ENCODE data around the gene HSD11B1L.
"Not testable (repeated sequence)": the region's sequence is repeated elsewhere in the genome, so short reads cannot be mapped to it uniquely, and the experiment has no call there.

Gene HSD11B1L

GRCh38 chr19:5688262-5688881 is 7.5 kb downstream of the HSD11B1L start:
- not testable (repeated sequence) for DNase-seq

- DNase-seq, result peak; percentile 58
Measured at GRCh38 chr19:5690125-5690954, 9.5 kb downstream of the HSD11B1L start, which contains the start of gene RPL36. TSS of gene RPL36 (plus strand) at chr19:5690295. CDS start at chr19:5690508, 213 bp downstream.

GRCh38 chr19:5690955-5691821 is 10.4 kb downstream of the HSD11B1L start:
- DNase-seq, result no peak

GRCh38 chr19:5691822-5692722 is 11.2 kb downstream of the HSD11B1L start:
- no peak for DNase-seq

- DNase-seq, result no peak
Measured at GRCh38 chr19:5692723-5693194, 11.9 kb downstream of the HSD11B1L start.

GRCh38 chr19:5693195-5694166 is 12.7 kb downstream of the HSD11B1L start:
- DNase-seq, result no peak

- DNase-seq, result no peak
Measured at GRCh38 chr19:5694167-5694955, 13.5 kb downstream of the HSD11B1L start.

- no peak for DNase-seq
Measured at GRCh38 chr19:5694956-5695648, 14.3 kb downstream of the HSD11B1L start.

- no peak for DNase-seq
Measured at GRCh38 chr19:5695649-5696195, 14.9 kb downstream of the HSD11B1L start.

- DNase-seq, result no peak
Measured at GRCh38 chr19:5696196-5697021, 15.6 kb downstream of the HSD11B1L start.

- no peak for DNase-seq
Measured at GRCh38 chr19:5697022-5697889, 16.4 kb downstream of the HSD11B1L start.

- DNase-seq, result no peak
Measured at GRCh38 chr19:5697890-5698634, 17.2 kb downstream of the HSD11B1L start.

GRCh38 chr19:5698635-5699422 is 18.0 kb downstream of the HSD11B1L start:
- no peak for DNase-seq

GRCh38 chr19:5700455-5701092 is 19.7 kb downstream of the HSD11B1L start:
- no peak for DNase-seq

- not testable (repeated sequence) for DNase-seq
Measured at GRCh38 chr19:5702053-5702410, 21.2 kb downstream of the HSD11B1L start.

All from SIG-M5 (cell line).